HEK293 (cell line): ENCODE results near the gene TEAD3.
A peak's percentile ranks its signal among the peaks of the same experiment; 100 is the strongest.

ENCODE experiments used
- BCL11B ChIP-seq: fragments of 450-650 bp; formaldehyde crosslinking; IDR thresholded peaks from 2 replicates; pipeline ENCODE4 v1.5.1; 2016; ENCODE audit warnings: low read depth, missing biosample characterization, missing genetic modification characterization
- CTCF ChIP-seq: fragments of 450-650 bp; formaldehyde crosslinking; IDR thresholded peaks from 2 replicates; pipeline ENCODE4 v1.5.1; 2016; ENCODE audit warnings: missing biosample characterization, missing genetic modification characterization
- PRDM6 ChIP-seq: fragments of 450-650 bp; formaldehyde crosslinking; IDR thresholded peaks from 2 replicates; pipeline ENCODE4 v1.5.1; 2017; ENCODE audit warnings: missing biosample characterization, missing genetic modification characterization
- SP3 ChIP-seq: fragments of 450-650 bp; formaldehyde crosslinking; IDR thresholded peaks from 2 replicates; pipeline ENCODE4 v1.5.1; 2016; ENCODE audit warnings: missing biosample characterization, missing genetic modification characterization
- ZBTB21 ChIP-seq: fragments of 450-650 bp; formaldehyde crosslinking; IDR thresholded peaks from 2 replicates; pipeline ENCODE4 v1.5.1; 2017; ENCODE audit warnings: missing biosample characterization, missing genetic modification characterization
- ZBTB8A ChIP-seq: fragments of 450-650 bp; formaldehyde crosslinking; IDR thresholded peaks from 2 replicates; pipeline ENCODE4 v1.5.1; 2016; ENCODE audit warnings: missing biosample characterization, missing genetic modification characterization
- ZFP37 ChIP-seq: fragments of 450-650 bp; formaldehyde crosslinking; IDR thresholded peaks from 2 replicates; pipeline ENCODE4 v1.5.1; 2016; ENCODE audit warnings: missing biosample characterization, missing genetic modification characterization
- ZNF280D ChIP-seq: fragments of 450-650 bp; formaldehyde crosslinking; IDR thresholded peaks from 2 replicates; pipeline ENCODE4 v1.5.1; 2016; ENCODE audit warnings: missing biosample characterization, missing genetic modification characterization
- ZNF416 ChIP-seq: fragments of 450-650 bp; formaldehyde crosslinking; IDR thresholded peaks from 2 replicates; pipeline ENCODE4 v1.5.1; 2016; ENCODE audit warnings: missing biosample characterization, missing genetic modification characterization
- ZNF580 ChIP-seq: fragments of 450-650 bp; formaldehyde crosslinking; IDR thresholded peaks from 2 replicates; pipeline ENCODE4 v1.5.1; 2016; ENCODE audit warnings: missing biosample characterization, missing genetic modification characterization

GRCh38 chr6:35522660-35523658 is 26.1 kb upstream of the TEAD3 start:
- TF ChIP-seq CTCF (tag by site-specific recombination) (peak; percentile 84), ZBTB21 (no peak), ZNF416 (tag by site-specific recombination) (no peak), ZNF280D (no peak), SP3 (no peak), ZFP37 (no peak), BCL11B (tag by site-specific recombination) (no peak), PRDM6 (tag by site-specific recombination) (no peak), ZNF580 (tag by site-specific recombination) (no peak), ZBTB8A (tag by site-specific recombination) (no peak)
